SK-N-MC (cell line): Measurements from ENCODE around the gene MIPOL1.

Experiments
- FOXP2 ChIP-seq: optimal IDR thresholded peaks from 2 replicates; pipeline ENCODE3; 2011; ENCODE audit warnings: mild to moderate bottlenecking, moderate library complexity; ENCODE audit not compliant: insufficient read depth; ENCODE audit errors: extremely low read length, control extremely low read depth
- POLR2AphosphoS5 ChIP-seq: IDR thresholded peaks from 2 replicates; pipeline ENCODE4 v1.6.1; 2012; ENCODE audit warnings: mild to moderate bottlenecking, low read depth, low read length, borderline replicate concordance

DNA sequence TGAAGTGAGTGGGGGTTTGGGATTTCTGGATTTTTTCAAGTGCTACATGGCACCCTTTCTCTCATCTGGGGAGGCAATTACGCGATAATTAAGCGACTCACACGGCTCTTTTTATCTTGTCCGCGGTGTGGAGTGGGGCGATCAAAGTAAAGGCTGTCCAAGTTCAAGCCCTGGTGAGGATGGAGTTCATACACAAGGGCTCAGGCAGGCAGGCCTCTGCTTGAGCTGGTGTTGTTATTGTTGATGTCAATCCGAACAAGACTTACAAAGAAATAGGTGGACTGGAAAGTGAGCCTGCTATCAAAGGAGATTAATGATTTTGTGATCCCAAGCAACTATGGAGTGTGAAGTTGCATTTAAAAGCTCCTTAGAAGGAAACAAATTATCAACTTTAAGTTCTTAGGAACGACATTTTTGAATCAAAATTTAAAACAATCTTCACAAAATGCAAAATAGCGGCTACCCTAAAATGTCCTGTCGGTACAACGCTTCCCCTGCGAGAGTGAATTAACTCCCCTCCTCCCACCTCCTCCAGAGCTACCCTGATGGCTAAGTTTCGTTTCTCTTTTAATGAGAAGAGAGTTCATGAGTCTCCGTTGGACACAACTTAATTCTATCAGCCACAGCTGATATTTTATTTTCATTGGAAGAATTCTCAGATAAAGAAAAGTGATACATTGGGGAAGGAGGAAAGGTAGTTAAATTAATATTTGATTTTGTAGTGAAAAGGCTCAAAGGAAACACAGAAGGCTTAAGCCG lies 391.4 kb downstream of the MIPOL1 start:
- TF ChIP-seq POLR2AphosphoS5 (no peak), FOXP2 (no peak)
